GM18502 (cell line): ENCODE data around the gene PIK3R6.
A peak's percentile ranks its signal among the peaks of the same experiment; 100 is the strongest.

ENCODE experiments used
- ATAC-seq: cut with Tn5 transposase; IDR thresholded peaks from one replicate; pipeline ENCODE4 v1.9.1; 2021; ENCODE audit warnings: mild to moderate bottlenecking; ENCODE audit not compliant: unreplicated experiment, poor library complexity

Gene PIK3R6

GRCh38 chr17:8875957-8876356 is 8.5 kb upstream of the PIK3R6 start:
- ATAC-seq = no peak

- no peak for ATAC-seq
These were observed 8.0 kb upstream of the PIK3R6 start for GRCh38 chr17:8875436-8875835.

DNA sequence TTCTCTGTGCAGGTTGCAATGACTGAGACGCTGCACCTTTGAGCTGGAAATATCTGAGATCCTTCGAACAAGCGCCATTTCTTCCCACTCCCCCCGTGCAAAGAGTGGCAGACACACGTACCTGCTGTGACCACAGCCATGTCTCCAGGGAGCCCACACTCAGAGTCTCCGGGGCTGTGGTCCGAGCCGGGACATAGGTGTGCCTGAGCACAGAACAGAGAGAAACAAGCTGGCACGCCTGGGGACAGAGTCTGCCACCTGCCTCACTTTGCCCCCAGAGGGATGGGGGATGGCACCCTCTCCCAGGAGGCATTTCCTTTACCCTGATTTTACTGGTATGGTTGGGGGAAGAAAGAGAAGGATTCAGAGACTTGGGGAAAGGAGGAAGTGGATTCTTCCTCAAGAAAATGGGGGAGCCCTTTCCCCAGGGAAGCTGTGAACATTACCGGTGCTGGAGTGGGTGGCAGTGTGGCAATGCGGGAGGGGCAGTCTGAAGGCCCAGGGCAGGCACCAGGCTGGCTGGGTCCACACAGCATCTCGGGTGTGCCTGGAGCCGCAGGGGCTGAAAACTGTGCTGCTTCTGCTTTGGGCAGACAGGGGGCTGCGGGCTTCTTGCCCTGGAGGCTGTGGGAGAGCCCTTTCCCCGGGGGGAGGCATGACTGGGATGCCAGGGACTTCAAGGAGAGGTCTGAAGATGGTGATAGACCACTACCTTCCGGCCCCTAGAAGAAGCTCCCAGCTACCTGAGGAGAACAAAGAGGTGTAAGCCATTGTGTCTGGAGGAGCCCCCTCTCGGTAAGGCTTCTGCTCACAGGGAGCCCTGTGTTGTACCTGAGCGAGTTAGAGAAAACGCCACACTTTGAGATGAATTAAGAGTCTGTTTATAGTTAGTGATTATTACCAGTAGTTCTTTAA is 6.6 kb upstream of the PIK3R6 start:
- ATAC-seq = no peak

- no peak for ATAC-seq
These were observed 5.4 kb upstream of the PIK3R6 start for GRCh38 chr17:8872705-8873435.

DNA sequence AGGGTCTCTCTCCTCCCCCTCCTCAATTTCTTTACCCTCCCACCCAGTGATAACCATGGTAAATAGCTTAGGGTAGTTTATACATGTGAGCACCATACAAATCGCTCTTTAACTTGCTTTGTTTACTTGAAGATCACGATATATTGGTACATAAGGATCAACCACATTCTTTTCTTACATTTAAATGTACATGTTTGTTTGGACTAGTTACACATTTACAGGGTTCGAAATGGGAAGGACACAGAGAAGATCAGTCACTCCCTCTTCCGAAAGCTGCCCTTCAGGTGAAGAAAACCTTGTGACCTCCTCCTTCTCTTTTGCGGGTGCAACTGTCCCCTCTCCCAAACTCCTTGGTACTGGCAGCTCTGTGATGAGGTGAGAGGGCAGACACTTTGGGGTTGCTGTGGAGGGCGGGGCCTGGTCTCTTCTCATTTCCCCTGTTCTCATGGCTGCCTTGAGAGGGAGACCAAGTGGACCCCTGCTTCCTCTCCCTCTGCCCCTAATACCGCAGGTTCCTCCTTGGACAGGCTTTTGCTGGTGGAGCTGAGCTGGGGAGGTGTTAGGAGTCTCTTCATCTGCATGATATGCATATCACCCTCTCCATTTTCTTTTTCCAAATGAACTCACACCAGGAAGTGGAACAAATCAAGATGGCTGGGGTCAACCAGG is 4.7 kb upstream of the PIK3R6 start:
- no peak for ATAC-seq

- ATAC-seq = no peak
These were observed 3.7 kb upstream of the PIK3R6 start for GRCh38 chr17:8871081-8871581.

DNA sequence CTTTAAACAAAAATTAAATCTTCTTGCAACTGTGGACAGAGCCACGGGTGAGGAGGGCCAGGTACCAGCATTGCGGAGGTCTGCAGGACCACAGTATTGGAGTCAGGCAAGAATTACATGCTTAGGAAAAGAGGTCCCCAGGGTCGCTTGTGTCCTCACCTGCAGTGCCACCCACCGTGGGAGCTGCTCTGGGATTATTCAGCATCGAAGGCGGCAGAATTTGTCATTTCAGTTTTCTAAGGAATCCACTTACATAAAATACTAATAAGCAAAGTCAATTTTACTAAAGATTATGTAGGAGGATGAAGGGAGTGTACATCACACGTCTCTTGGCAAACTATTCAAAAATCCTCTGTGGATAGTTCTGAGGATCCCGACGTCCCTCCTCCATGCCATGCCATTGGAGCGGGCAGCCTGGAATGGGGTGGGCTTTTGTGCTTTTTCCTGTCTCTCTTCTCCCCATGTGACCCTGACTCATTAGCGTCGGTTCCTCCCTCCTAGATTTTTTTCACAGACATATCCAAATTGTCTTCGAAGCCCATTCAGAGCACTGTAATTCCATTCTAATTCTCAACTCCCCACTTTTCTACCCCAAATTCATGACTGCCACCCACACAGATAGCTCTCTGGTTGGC is 3.0 kb upstream of the PIK3R6 start:
- ATAC-seq = no peak

- no peak for ATAC-seq
These were observed 1.8 kb upstream of the PIK3R6 start for GRCh38 chr17:8869114-8869815.

- ATAC-seq = peak; percentile 47
These were observed 1.1 kb upstream of the PIK3R6 start for GRCh38 chr17:8868529-8868951.

DNA sequence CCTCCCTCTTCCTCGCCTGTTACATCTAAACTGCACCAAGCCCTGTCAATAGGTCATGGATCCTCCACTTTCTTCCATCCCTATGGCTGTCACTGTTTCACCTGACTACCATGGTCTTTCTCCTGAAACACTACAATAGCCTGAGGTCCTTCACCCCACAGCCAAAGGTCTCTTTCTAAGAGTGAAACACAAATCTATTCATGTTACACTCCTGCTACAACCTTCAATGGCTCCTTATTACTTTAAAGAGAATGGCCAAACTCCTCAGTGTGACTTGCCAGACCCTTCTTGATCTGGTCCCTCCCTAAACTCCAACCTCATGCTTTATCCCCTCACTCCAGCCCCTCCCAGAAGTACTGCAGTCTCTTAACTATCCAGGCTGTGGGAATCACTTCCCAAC is 618 bp upstream of the PIK3R6 start:
- ATAC-seq = no peak

GRCh38 chr17:8865811-8866210 is 1.7 kb downstream of the PIK3R6 start:
- ATAC-seq = no peak

DNA sequence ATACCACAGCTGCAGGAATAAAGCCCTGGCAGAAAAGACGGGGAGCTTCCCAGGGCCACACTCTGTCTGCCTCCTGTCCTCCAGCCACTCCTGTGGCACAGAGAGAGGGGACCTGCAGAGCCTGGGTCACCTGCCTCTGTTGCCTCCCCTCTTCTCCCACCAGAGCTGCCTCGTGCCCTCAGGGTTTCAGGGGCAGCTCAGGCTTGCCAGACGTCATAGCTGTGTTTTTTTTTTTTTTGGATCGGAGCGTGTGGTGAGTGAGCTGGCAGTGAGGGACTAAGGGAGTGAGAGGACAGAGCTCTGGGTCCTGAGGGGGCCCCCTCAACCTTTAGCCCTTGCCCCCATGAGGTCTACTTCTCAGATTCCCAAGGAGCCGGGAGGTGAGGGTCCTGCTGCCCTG is 2.1 kb downstream of the PIK3R6 start:
- ATAC-seq = no peak

GRCh38 chr17:8862213-8863056 is 5.0 kb downstream of the PIK3R6 start:
- no peak for ATAC-seq

DNA sequence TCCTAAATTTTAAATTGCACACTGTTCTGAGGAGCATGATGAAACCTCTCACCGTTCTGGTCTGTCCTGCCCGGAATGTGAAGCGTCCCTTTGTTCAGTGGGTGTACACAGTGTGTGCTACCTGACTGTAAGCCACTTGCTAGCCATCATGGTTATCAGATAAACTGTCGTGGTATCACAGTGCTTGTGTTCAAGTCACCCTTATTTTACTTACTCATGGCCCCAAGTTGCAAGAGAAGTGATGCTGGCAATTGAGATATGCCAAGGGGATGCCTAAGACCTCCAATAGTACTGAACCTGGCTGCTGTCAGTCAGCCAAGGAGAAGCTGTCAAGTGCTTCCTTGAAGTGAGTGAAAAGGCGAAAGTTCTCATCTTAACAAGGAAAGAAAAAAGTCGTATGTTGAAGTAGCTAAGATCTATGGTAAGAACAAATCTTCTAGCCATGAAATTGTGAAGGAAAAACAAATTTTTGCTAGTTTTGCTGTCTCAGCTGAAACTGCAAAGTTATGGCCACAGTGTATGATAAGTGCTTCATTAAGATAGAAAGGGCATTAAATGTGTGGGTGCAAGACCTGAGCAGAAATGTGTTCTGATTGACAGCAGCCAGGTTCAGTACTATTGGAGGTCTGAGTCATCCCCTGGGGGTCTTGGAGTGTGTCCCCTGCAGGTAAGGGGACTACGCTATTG is 5.8 kb downstream of the PIK3R6 start:
- ATAC-seq = no peak

- ATAC-seq = no peak
These were observed 7.6 kb downstream of the PIK3R6 start for GRCh38 chr17:8859804-8860430.

DNA sequence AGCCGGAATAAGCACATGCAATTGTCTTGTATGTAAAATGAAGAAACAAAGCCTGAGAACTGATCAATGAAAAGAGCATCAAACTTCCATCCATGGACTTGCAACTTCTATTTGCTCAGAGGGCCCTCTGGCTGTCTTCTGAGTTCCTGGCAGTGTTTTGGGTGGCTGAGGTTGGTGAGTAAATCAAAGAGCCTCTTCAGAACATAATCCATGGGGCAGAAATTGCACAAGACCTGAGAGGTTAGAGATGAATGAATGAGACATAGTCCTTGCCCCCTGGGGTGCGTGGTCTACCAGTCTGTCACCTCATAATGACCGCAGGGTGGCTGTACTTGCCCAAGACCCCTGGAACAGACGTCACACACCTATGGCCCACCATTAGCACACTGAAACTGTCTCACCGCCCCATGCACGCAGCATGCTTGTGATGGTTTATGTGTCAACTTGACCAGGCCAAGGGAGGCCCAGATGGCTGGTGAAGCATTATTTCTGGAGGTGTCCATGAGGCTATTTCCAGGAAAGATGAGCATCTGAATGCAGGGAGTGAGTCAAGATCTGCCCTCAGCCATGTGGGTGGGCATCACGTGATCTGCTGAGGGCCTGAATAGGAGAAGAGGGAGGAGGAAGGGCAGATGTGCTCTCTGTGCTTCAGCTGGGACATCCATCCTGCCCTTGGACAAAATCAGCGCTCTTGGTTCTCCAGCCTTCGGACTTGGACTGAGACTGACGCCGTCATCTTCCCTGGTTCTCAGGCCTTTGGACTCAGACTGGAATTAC is 8.3 kb downstream of the PIK3R6 start:
- ATAC-seq = no peak

DNA sequence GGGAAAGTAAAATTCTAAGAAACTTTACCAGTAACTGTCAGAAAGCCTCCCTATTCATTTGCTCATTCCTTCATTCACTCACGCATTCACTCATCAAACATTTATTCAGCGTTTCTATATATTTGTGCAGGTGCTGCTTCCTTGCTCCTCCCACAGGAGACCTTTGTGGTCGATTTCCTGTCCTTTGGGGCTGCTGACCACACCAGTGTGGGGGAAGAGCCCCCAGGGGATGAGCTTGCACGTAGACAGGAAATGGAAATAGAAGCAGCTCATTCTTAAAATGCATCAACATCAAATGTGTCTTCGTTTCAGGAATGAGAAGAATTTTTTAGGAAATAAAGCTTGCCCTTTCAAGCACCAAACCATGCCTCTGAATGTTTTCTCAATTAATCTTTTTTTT is 9.6 kb downstream of the PIK3R6 start:
- ATAC-seq = peak; percentile 39
